ENCODE data around the gene FADS2.

Gene FADS2

GRCh38 chr11:61910187-61911127 lies 82.4 kb downstream of the FADS2 start:
- Histone ChIP-seq H3K27me3 (ENCODE audit: insufficient read depth, low read length) (peaks cover 14% of the 10 kb centered on the region), H3K4me3 (ENCODE audit: low read length) (no peak overlapping the region), H3K36me3 (ENCODE audit: insufficient read depth, low read length) (no peaks in the 10 kb centered on the region), H3K4me1 (ENCODE audit: insufficient read depth, low read length) (no peaks in the 10 kb centered on the region), H3K9me3 (ENCODE audit: low read length) (no peaks in the 10 kb centered on the region), H2AFZ (ENCODE audit: low read depth, low read length) (no peak overlapping the region)

- Histone ChIP-seq H3K4me3 (ENCODE audit: low read length) (no peak overlapping the region), H3K9me3 (ENCODE audit: low read length) (no peaks in the 10 kb centered on the region), H3K27me3 (ENCODE audit: insufficient read depth, low read length) (peaks cover 16% of the 10 kb centered on the region), H2AFZ (ENCODE audit: low read depth, low read length) (no peak overlapping the region), H3K36me3 (ENCODE audit: insufficient read depth, low read length) (no peaks in the 10 kb centered on the region), H3K4me1 (ENCODE audit: insufficient read depth, low read length) (no peaks in the 10 kb centered on the region)
Measured at GRCh38 chr11:61911128-61911700, 83.1 kb downstream of the FADS2 start.

- Histone ChIP-seq H3K36me3 (ENCODE audit: insufficient read depth, low read length) (no peaks in the 10 kb centered on the region), H3K4me1 (ENCODE audit: insufficient read depth, low read length) (no peaks in the 10 kb centered on the region), H3K27me3 (ENCODE audit: insufficient read depth, low read length) (peaks cover 23% of the 10 kb centered on the region), H3K4me3 (ENCODE audit: low read length) (no peak overlapping the region), H3K9me3 (ENCODE audit: low read length) (no peaks in the 10 kb centered on the region), H2AFZ (ENCODE audit: low read depth, low read length) (no peak overlapping the region)
Measured at GRCh38 chr11:61911701-61912529, 83.8 kb downstream of the FADS2 start.

GRCh38 chr11:61912530-61912898 lies 84.4 kb downstream of the FADS2 start:
- no peak overlapping the region for H2AFZ ChIP-seq (ENCODE audit: low read depth, low read length)
- no peaks in the 10 kb centered on the region for H3K4me1 ChIP-seq (ENCODE audit: insufficient read depth, low read length)
- H3K4me3 ChIP-seq (ENCODE audit: low read length) = no peak overlapping the region
- no peaks in the 10 kb centered on the region for H3K9me3 ChIP-seq (ENCODE audit: low read length)
- H3K27me3 ChIP-seq (ENCODE audit: insufficient read depth, low read length) = peaks cover 24% of the 10 kb centered on the region
- H3K36me3 ChIP-seq (ENCODE audit: insufficient read depth, low read length) = no peaks in the 10 kb centered on the region

- Histone ChIP-seq H3K4me3 (ENCODE audit: low read length) (no peak overlapping the region), H2AFZ (ENCODE audit: low read depth, low read length) (no peak overlapping the region), H3K27me3 (ENCODE audit: insufficient read depth, low read length) (peaks cover 27% of the 10 kb centered on the region), H3K36me3 (ENCODE audit: insufficient read depth, low read length) (no peaks in the 10 kb centered on the region), H3K4me1 (ENCODE audit: insufficient read depth, low read length) (no peaks in the 10 kb centered on the region), H3K9me3 (ENCODE audit: low read length) (no peaks in the 10 kb centered on the region)
Measured at GRCh38 chr11:61912991-61913698, 85.0 kb downstream of the FADS2 start.

GRCh38 chr11:61913699-61914395 lies 85.7 kb downstream of the FADS2 start:
- no peak overlapping the region for H3K4me3 ChIP-seq (ENCODE audit: low read length)
- H2AFZ ChIP-seq (ENCODE audit: low read depth, low read length) = no peak overlapping the region
- H3K36me3 ChIP-seq (ENCODE audit: insufficient read depth, low read length) = no peaks in the 10 kb centered on the region
- no peaks in the 10 kb centered on the region for H3K4me1 ChIP-seq (ENCODE audit: insufficient read depth, low read length)
- peaks cover 34% of the 10 kb centered on the region for H3K27me3 ChIP-seq (ENCODE audit: insufficient read depth, low read length)
- no peaks in the 10 kb centered on the region for H3K9me3 ChIP-seq (ENCODE audit: low read length)

- Histone ChIP-seq H3K27me3 (ENCODE audit: insufficient read depth, low read length) (peaks cover 41% of the 10 kb centered on the region), H3K9me3 (ENCODE audit: low read length) (no peaks in the 10 kb centered on the region), H3K4me1 (ENCODE audit: insufficient read depth, low read length) (no peaks in the 10 kb centered on the region), H2AFZ (ENCODE audit: low read depth, low read length) (no peak overlapping the region), H3K36me3 (ENCODE audit: insufficient read depth, low read length) (no peaks in the 10 kb centered on the region), H3K4me3 (ENCODE audit: low read length) (no peak overlapping the region)
Measured at GRCh38 chr11:61914471-61915171, 86.5 kb downstream of the FADS2 start.

- no peaks in the 10 kb centered on the region for H3K9me3 ChIP-seq (ENCODE audit: low read length)
- H3K4me3 ChIP-seq (ENCODE audit: low read length) = peak overlapping the region; percentile 34
- no peaks in the 10 kb centered on the region for H3K4me1 ChIP-seq (ENCODE audit: insufficient read depth, low read length)
- peak overlapping the region; percentile 59 for H2AFZ ChIP-seq (ENCODE audit: low read depth, low read length)
- peaks cover 47% of the 10 kb centered on the region for H3K27me3 ChIP-seq (ENCODE audit: insufficient read depth, low read length)
- H3K36me3 ChIP-seq (ENCODE audit: insufficient read depth, low read length) = no peaks in the 10 kb centered on the region
Measured at GRCh38 chr11:61916737-61917333, 88.7 kb downstream of the FADS2 start.

Measured in neuron (in vitro differentiated cells).